Activated CD8-positive, alpha-beta memory T cell treated with anti-CD3 and anti-CD28 coated beads for 24 hours (primary cell): Measurements from ENCODE around the gene ACTL6B.
A peak's percentile ranks its signal among the peaks of the same experiment; 100 is the strongest.
"Not testable (repeated sequence)": the region's sequence is repeated elsewhere in the genome, so short reads cannot be mapped to it uniquely, and the experiment has no call there.

Experiments used
- DNase-seq: peaks from one replicate; pipeline ENCODE4 v3.0.0-alpha.2; 2020

ACTL6B gene

DNA sequence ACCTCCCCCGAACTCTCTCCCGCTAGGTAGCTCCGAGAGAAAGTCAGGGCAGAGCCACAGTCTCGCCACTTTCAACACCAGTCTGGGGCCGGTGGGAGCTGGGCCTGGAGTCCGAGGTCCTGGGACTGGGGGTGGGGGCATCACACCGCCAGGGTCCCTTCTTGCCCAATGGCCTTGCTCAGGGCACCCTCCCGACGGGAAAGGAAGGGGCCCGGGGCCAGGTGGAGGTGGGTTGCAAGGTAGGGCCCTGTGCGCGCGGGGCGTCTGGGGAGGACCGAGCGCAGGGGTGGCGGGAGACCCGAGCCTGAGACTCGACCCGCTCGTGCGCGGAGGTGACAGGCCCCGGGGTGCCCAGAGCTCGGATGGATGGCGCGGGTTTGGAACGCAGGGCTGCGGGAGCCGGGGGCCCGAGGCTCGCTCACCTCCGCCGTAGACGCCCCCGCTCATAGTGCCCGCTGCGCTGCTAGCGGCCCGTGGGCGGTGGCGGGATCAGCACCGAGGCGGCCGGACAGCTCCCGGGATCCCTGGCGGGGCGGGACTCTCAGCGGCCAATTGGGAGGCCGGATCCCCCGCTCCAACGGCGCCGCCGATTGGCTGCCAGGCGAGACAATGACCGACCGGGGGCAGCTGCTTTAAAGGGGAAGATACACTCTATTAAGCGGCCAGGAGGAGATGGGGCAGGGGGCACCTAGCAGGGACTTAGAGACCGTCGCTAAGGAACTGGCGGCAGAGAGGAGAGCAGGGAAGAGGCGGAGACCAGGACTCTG is at the start of gene ACTL6B:
TSS of gene ACTL6B (minus strand) at position 541 of the 767 bp plus-strand sequence. CDS start at position 447, 94 bp downstream.
- DNase-seq = peak; percentile 77

GRCh38 chr7:100705320-100705752 is 49.1 kb upstream of the ACTL6B start:
- peak; percentile 95 for DNase-seq

DNA sequence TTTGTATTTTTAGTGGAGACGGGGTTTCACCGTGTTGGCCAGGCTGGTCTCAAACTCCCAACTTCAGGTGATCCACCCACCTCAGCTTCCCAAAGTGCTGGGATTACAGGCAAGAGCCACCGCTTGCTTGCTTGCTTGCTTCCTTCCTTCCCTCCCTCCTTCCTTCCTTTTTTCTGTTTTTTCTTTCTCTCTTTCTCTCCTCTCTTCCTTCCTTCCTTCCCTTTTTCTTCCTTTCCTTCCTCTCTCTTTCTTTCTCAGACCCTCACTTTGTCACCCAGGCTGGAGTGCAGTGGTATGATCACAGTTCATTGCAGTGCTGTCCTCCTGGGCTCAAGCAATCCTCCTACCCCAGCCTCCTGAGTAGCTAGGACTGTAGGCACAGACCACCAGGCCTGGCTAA is 44.8 kb upstream of the ACTL6B start:
- not testable (repeated sequence) for DNase-seq

DNA sequence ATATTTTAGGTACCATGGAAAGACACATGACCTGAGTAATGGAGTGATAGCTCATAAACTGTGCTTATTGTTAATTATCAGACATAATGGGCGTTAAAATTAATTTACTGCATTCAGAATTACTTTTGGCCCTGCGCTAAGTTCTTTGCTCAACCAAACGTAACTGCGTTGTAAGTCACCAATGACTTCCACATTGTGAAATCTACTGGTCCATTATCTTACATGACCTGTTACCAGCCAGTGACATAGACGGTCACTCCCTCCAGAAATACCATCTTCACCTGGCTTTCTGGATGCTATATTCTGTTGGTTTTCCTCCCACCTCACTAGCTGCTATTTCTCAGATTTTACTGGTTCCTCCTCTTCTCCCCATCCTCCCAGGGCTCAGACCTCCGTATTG is 42.8 kb upstream of the ACTL6B start:
- DNase-seq = no peak

DNA sequence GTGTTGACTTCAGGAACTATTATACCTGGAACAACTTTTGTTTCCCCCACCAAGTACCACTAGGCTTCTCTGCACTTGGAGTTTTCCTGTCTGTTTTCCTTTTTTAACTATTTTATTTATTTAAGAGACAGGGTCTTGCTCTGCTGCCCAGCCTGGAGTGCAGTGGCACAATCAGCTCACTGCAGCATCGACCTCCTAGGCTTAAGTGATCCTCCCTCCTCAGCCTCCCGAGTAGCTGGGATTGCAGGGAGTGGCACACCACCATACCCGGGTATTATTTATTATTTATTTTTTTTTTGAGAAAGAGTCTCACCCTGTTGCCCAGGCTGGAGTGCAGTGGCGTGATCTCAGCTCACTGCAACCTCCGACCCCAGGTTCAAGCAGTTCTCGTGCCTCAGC is 39.9 kb upstream of the ACTL6B start:
- no peak for DNase-seq

DNA sequence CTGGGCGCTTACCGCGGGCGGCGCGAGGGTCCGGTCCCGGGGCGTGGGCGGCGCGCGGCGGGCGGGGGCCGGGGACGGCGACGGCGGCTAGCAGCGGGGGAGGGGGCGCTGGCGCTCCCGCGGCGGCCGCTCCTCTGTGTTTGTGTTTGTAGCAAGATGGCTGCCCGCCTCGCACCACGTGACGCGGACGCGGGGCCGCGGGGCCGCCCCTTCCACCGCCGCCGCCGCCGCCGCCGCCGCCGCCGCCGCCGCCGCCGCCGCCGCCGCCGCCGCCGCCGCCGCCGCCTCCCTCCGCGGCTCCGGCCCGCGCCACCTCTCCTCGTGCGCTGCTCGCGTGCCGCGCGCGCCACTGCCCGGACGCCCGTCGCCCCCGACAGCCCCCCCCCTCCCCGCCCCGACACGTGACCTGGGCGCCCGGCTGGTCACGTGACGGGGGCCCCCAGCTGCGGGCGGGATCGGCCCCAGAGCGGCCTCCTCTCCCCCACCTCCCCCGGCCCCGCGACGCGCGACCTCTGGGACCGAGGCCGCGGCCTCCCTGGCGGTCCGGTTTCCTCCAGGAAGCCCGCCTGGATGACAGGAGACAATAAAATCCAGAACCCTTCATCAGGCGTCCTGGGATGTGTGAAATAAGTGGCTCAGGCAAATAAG is 38.0 kb upstream of the ACTL6B start, which contains the start of gene GIGYF1:
TSS of gene GIGYF1 (minus strand) at position 153 of the 648 bp plus-strand sequence. CDS start 6,012 bp downstream, outside the sequence.
- DNase-seq = peak; percentile 86

DNA sequence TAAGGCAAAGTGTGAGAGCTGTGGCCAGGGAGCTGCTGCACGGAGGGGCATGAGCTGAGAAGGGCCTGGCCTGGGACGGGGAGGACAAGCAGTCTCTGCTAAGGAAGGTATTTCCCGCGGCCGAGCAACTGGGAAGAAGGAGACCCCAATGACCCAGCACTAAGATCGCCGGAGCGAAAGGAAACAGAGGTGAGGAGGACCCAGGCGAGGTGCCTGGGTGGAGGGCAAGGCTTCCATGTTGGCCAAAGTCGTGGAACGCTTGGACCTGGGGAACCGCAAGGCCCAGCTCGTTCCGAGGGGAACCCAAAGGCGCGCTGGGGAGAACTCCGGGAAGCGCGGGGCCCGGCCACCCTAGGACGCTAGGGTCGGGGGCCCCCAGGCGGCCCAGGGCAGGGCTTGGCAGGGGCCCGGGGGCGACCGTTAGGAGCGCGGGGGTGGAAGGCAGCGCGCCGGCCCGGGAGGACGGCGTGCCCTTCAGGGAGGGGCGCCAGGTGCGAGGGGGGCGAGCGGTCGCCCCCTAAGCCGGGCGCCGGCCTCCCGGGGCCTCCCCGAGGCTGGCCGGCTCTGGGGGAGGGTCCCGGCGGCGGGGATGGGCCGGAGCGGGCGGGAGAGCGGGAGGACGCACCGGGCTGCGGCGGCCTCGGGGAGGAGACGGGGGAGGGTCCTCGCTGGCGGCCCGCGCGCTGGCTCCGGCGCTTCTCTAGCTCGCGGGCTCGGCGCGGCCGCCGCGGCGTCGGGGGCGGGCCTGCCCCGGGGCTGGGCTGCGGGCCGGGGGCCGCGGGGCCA is 37.3 kb upstream of the ACTL6B start:
- no peak for DNase-seq

GRCh38 chr7:100692578-100692961 is 36.3 kb upstream of the ACTL6B start:
- DNase-seq = no peak

GRCh38 chr7:100691676-100692577 is 35.7 kb upstream of the ACTL6B start:
- peak; percentile 92 for DNase-seq

DNA sequence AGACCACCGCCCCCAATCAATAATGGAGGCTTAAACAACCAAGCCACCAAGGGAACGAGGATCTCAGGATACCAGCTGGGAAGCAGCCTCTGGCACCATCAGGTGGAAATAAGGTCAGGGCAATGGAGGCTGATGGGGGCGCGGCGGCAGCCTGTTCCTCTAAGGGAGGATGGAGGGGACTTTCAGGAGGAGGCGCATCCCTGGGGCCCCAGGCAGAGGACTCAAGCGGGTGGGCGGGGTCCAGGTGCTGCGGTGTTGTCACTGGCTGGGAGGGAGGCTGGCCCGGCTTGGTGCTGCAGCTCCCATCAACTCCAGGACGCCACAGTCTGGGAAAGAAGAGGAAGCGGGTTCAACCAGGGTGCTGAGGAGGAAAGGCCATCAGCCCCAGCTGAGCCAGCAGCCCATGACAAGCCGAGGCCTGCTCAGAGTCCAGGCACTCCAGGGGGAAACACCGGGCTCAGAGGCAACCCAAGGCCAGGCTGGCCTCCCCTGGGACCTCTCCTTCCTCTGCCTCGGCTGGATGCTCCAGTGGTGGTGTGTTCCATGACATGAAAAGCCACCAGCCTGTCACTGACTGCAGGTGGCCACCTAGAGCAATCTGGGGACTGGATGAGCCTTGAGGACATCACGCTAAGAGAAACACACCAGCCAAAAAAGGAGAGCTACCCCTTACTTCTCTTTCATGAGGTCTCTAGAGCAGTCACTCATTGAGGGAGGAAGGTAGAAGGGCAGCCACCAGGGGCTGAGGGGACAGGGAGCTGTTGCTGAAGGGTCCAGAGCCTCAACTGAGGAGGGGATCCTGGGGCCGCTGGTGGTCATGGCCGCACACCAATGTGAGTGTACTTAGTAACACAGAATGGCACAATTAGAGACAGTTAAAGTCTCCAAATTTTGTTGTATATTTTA is 33.2 kb upstream of the ACTL6B start:
- peak; percentile 54 for DNase-seq

- no peak for DNase-seq
Observed at GRCh38 chr7:100688326-100688860, 32.1 kb upstream of the ACTL6B start.

- DNase-seq = peak; percentile 56
Observed at GRCh38 chr7:100687751-100688300, 31.6 kb upstream of the ACTL6B start.

- DNase-seq = no peak
Observed at GRCh38 chr7:100687261-100687660, 31.0 kb upstream of the ACTL6B start.

DNA sequence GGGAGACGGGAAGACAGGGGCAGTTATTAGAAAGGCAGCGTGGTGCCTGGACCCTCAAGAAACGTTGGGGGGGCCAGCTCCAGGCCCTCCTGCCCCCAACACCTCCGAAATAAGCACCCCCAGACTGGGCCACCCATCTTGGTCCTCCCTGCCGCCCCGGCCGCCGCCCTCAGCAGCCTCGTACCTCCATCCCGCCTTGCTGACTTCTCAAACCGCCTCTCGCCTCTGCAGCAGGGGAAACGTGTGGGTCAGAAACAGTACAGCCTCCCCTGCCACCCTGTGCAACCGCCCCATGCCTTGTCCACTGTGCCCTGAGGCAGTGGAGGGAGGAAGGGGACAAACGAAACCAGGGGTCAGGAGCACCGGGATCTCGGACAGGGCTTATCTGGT is 30.6 kb upstream of the ACTL6B start:
- no peak for DNase-seq

DNA sequence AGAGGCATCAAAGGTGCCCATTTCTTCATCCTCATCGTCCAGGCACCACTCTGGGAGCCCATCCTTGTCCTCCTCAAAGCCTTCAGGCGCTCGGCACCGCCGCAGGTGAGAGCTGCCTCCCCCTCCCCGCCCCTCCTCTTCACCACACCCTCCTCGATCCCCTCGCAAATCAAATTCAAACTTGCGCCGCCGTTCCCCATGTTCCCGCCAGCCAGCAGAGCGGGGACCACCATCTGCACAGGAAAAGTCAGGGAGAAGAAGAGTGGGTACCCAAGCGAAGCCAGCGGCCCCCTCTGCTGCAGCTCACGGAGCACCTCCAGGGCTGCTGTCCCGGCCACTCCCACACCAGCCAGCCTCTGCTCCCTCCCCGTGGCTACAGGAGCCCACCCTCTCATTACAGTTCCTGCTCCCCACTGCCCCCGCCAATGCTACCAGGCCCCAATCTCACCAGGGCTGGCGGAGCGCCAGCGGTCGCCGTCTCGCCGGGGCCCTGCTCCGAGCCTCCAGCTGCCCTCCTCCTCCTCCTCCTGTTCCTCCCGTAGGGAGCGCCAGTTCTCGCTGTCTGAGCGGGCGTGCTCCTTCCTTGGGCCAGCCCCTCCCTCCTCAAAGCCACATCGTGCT is 30.1 kb upstream of the ACTL6B start:
- no peak for DNase-seq

- no peak for DNase-seq
Observed at GRCh38 chr7:100685631-100686145, 29.4 kb upstream of the ACTL6B start.

- DNase-seq = no peak
Observed at GRCh38 chr7:100685049-100685605, 28.9 kb upstream of the ACTL6B start.

- peak; percentile 54 for DNase-seq
Observed at GRCh38 chr7:100684534-100685042, 28.3 kb upstream of the ACTL6B start.
